Measurements from ENCODE around the gene ESD. TPM values are rescaled to one million over a fixed set of nuclear protein-coding genes. Genes with fewer than 3 reads are reported as not detected.

Gene ESD
- total RNA-seq, 1 experiment from 2014 or later = 78.8 TPM

- Histone ChIP-seq H3K56ac (ENCODE audit: insufficient read length, low read depth, low read length) (no peak overlapping the region), H3K27ac (ENCODE audit: insufficient read length, low read depth, low read length) (no peak overlapping the region), H3K79me2 (ENCODE audit: insufficient read depth, low read length) (no peaks in the 10 kb centered on the region), H2AFZ (ENCODE audit: low read length) (no peak overlapping the region), H2BK12ac (ENCODE audit: insufficient read length, low read depth, low read length) (no peak overlapping the region), H2BK5ac (ENCODE audit: insufficient read length, low read length) (no peak overlapping the region), H3K18ac (ENCODE audit: insufficient read length, low read depth, low read length) (no peak overlapping the region), H3K9ac (ENCODE audit: extremely low read depth, insufficient read length, low read length) (no peak overlapping the region), H3K4me1 (ENCODE audit: insufficient read depth, low read length) (no peaks in the 10 kb centered on the region), H4K5ac (ENCODE audit: insufficient read length, low read depth, low read length) (no peak overlapping the region), H2BK15ac (ENCODE audit: low read depth, low read length) (no peak overlapping the region), H3K23me2 (ENCODE audit: insufficient read length, low read depth, low read length, poor library complexity, severe bottlenecking) (no peaks in the 10 kb centered on the region), H3K79me1 (ENCODE audit: insufficient read depth, low read depth, low read length, poor library complexity, severe bottlenecking) (no peaks in the 10 kb centered on the region), H3K9me3 (ENCODE audit: control insufficient read depth, low read depth, low read length) (no peaks in the 10 kb centered on the region), H4K20me1 (ENCODE audit: control insufficient read depth, insufficient read depth, insufficient read length) (no peaks in the 10 kb centered on the region), H3K27me3 (ENCODE audit: insufficient read depth, low read length) (no peaks in the 10 kb centered on the region), H3T11ph (ENCODE audit: low read length) (no peak overlapping the region), H2AK5ac (ENCODE audit: insufficient read length, low read length) (no peak overlapping the region), H3K4ac (ENCODE audit: low read depth, low read length) (no peak overlapping the region), H3K23ac (ENCODE audit: insufficient read length, low read depth, low read length) (no peak overlapping the region), H2BK20ac (ENCODE audit: low read depth, low read length, poor library complexity, severe bottlenecking) (no peak overlapping the region), H2BK120ac (ENCODE audit: low read depth, low read length, poor library complexity, severe bottlenecking) (no peak overlapping the region), H3K4me2 (ENCODE audit: insufficient read depth, insufficient read length, low read length) (no peak overlapping the region), H3K14ac (ENCODE audit: insufficient read depth, low read length) (no peak overlapping the region), H4K91ac (ENCODE audit: insufficient read length, low read depth, low read length) (no peak overlapping the region), H4K8ac (replicated peaks; ENCODE audit: insufficient read length, low read depth, low read length) (no peak overlapping the region)
- H3K9me3 Mint-ChIP-seq = no peaks in the 10 kb centered on the region
- H3K4me3 Mint-ChIP-seq = no peak overlapping the region
- no peak for DNase-seq
- TF ChIP-seq, protein P1, sequence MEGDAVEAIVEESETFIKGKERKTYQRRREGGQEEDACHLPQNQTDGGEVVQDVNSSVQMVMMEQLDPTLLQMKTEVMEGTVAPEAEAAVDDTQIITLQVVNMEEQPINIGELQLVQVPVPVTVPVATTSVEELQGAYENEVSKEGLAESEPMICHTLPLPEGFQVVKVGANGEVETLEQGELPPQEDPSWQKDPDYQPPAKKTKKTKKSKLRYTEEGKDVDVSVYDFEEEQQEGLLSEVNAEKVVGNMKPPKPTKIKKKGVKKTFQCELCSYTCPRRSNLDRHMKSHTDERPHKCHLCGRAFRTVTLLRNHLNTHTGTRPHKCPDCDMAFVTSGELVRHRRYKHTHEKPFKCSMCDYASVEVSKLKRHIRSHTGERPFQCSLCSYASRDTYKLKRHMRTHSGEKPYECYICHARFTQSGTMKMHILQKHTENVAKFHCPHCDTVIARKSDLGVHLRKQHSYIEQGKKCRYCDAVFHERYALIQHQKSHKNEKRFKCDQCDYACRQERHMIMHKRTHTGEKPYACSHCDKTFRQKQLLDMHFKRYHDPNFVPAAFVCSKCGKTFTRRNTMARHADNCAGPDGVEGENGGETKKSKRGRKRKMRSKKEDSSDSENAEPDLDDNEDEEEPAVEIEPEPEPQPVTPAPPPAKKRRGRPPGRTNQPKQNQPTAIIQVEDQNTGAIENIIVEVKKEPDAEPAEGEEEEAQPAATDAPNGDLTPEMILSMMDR (conservative IDR thresholded peaks at IDR 0.05) = no peak
- no peak overlapping the region for H3K27ac Mint-ChIP-seq
- no peaks in the 10 kb centered on the region for H3K27me3 Mint-ChIP-seq (ENCODE audit: low read depth)
- H3K4me1 Mint-ChIP-seq = no peaks in the 10 kb centered on the region
- no CpG with 5 or more reads among the region's 5 CpGs for WGBS (ENCODE audit: extremely low coverage, insufficient read length, low lambda C conversion rate)
- no peaks in the 10 kb centered on the region for H3K36me3 Mint-ChIP-seq (ENCODE audit: insufficient read depth in 1 of 3, low read depth in 3 of 3)
Observed at GRCh38 chr13:46803586-46803985, 6.6 kb upstream of the ESD start.
